IPS-NIHi11 (cell line): ENCODE results near the gene E2F1.

Experiments
- DNase-seq: peaks from one replicate; pipeline ENCODE4 v3.0.0; 2012; ENCODE audit warnings: mixed read lengths, low spot score

Gene E2F1

GRCh38 chr20:33687370-33687915 lies 1.3 kb upstream of the E2F1 start:
- DNase-seq, result no peak

GRCh38 chr20:33686984-33687366 lies 790 bp upstream of the E2F1 start:
- no peak for DNase-seq

- DNase-seq, result peak; percentile 67
These were observed 671 bp downstream of the E2F1 start for GRCh38 chr20:33685328-33686099.

GRCh38 chr20:33684533-33685327 lies 1.5 kb downstream of the E2F1 start:
- peak; percentile 55 for DNase-seq

GRCh38 chr20:33681728-33682353 lies 4.3 kb downstream of the E2F1 start:
- no peak for DNase-seq

- DNase-seq, result no peak
These were observed 4.9 kb downstream of the E2F1 start for GRCh38 chr20:33681288-33681687.

GRCh38 chr20:33680686-33681085 lies 5.5 kb downstream of the E2F1 start:
- DNase-seq, result no peak

GRCh38 chr20:33679758-33680485 lies 6.3 kb downstream of the E2F1 start:
- DNase-seq, result no peak

- DNase-seq, result no peak
These were observed 8.0 kb downstream of the E2F1 start for GRCh38 chr20:33677991-33678702.

- no peak for DNase-seq
These were observed 9.2 kb downstream of the E2F1 start for GRCh38 chr20:33676652-33677645.

GRCh38 chr20:33676121-33676520 lies 10.1 kb downstream of the E2F1 start:
- DNase-seq, result no peak

GRCh38 chr20:33675136-33675959 lies 10.8 kb downstream of the E2F1 start:
- no peak for DNase-seq

- DNase-seq, result peak; percentile 97
These were observed 11.7 kb downstream of the E2F1 start, which contains the start of gene NECAB3 for GRCh38 chr20:33674294-33675135. TSS of gene NECAB3 (minus strand) at chr20:33674428. CDS start at chr20:33674352, 76 bp downstream.

- no peak for DNase-seq
These were observed 12.5 kb downstream of the E2F1 start for GRCh38 chr20:33673410-33674293.

GRCh38 chr20:33673114-33673409 lies 13.1 kb downstream of the E2F1 start:
- no peak for DNase-seq

GRCh38 chr20:33672426-33673113 lies 13.6 kb downstream of the E2F1 start:
- DNase-seq, result no peak
